ENCODE results near the gene IL37. TPM values are rescaled to one million over a fixed set of nuclear protein-coding genes. Genes with fewer than 3 reads are reported as not detected.

The IL37 gene
- total RNA-seq, 4 donors from 2014 or later, result 132 to 315 (median 147) TPM

DNA sequence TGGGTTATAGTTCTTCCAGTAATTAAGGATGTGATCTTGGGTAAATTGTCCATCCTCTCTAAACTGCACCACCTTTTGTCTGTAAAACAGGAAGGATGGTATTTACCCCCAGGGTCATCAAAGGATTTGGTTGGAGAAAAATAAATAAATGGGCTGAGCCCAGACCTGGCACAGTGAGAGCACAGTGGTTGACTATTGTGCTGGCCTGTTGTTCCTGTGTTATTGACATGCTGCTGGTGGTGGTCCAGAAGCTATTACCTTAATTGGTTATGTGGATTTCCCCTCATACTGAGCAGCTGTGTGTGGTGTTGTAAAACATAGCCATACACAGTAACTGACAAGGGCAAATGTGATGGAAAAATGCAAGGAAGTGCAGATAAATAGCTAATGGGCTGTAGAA lies 746 bp upstream of the IL37 start:
- DNase-seq (ENCODE audit: low spot score in 2 of 2), result no peak
- intact Hi-C loops (cut with DNase I; ENCODE audit: low total_unique reads), result no loop called here
- no peak overlapping the region for H3K4me3 ChIP-seq (ENCODE audit: low read depth, poor library complexity, severe bottlenecking)
- TF ChIP-seq, protein P1, sequence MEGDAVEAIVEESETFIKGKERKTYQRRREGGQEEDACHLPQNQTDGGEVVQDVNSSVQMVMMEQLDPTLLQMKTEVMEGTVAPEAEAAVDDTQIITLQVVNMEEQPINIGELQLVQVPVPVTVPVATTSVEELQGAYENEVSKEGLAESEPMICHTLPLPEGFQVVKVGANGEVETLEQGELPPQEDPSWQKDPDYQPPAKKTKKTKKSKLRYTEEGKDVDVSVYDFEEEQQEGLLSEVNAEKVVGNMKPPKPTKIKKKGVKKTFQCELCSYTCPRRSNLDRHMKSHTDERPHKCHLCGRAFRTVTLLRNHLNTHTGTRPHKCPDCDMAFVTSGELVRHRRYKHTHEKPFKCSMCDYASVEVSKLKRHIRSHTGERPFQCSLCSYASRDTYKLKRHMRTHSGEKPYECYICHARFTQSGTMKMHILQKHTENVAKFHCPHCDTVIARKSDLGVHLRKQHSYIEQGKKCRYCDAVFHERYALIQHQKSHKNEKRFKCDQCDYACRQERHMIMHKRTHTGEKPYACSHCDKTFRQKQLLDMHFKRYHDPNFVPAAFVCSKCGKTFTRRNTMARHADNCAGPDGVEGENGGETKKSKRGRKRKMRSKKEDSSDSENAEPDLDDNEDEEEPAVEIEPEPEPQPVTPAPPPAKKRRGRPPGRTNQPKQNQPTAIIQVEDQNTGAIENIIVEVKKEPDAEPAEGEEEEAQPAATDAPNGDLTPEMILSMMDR (IDR thresholded peaks at IDR 0.05), result no peak
- TF ChIP-seq POLR2A (IDR thresholded peaks at IDR 0.05), result no peak

DNA sequence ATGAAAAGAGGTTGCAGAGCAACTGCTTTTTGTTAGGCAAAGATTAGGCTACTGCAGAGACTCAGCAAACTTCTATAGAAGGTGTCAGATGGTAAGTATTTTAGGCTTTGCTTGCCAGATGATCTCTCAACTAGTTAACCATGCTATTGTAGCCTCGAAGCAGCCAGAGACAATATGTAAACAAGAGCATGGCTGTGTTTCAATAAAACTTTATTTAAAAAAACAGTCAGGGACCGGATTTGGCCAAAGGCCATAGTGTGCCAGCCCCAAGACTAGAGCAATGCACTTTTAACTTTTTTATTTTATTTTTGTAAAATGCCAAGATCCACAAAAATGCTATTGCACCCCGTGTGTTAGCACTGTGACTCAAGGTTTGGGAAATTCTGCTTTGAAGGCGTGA lies 1.4 kb downstream of the IL37 start:
- 76 to 84% methylated on average over 4 of the region's 4 CpGs for WGBS, 2 donors
- no peak for TF ChIP-seq POLR2A (IDR thresholded peaks at IDR 0.05)
- TF ChIP-seq, protein P1 (IDR thresholded peaks at IDR 0.05), result no peak
- DNase-seq (ENCODE audit: low spot score in 2 of 2), result no peak
- intact Hi-C loops (cut with DNase I; ENCODE audit: low total_unique reads), result no loop called here
- no peak overlapping the region for H3K4me3 ChIP-seq (ENCODE audit: low read depth, poor library complexity, severe bottlenecking)

DNA sequence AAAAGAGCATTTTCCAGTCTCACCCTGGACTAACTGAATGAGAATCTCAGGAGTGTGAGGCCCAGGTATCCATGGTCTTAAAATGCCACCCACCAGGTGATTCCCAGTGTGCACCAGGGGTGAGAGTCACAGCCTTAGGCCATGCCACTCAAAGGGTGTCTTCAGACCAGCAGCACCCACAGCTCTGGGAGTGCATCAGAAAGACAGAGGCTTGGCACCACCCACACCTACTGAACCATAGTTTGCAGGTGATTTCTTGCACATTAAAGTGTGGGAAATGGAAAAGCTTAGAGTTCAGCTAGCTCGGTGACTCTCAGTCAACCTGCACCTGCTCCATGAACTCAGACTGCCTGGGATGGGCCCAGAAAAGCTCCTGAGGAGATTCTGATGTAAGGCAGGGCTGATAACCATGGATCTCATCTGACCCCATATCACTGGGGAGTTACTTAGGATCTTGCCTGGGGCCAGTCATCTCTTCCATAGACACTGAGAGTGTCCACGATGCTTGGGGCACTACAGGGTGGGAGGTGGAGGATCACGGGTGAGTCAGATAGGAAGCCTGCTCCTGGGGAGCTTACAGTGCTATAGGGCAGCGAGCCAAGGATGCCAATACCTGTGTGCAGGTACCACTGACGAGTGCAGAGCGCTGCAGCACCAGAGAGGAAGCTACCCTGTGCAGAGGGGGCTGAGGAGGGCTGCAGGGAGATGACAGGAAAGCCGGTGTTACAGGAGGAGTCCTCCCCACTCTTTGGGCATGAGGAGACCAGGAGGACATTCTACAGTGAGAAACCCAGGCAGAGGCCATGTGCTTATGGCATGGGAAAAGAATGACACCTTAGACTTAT lies 4.6 kb downstream of the IL37 start:
- DNase-seq (ENCODE audit: low spot score in 2 of 2), result no peak
- intact Hi-C loops (cut with DNase I; ENCODE audit: low total_unique reads), result no loop called here
- no peak for TF ChIP-seq POLR2A (IDR thresholded peaks at IDR 0.05)
- TF ChIP-seq, protein P1 (IDR thresholded peaks at IDR 0.05), result no peak
- no peak overlapping the region for H3K4me3 ChIP-seq (ENCODE audit: low read depth, poor library complexity, severe bottlenecking)
- WGBS, 2 donors, result 67 to 73% methylated on average over 7 of the region's 7 CpGs

DNA sequence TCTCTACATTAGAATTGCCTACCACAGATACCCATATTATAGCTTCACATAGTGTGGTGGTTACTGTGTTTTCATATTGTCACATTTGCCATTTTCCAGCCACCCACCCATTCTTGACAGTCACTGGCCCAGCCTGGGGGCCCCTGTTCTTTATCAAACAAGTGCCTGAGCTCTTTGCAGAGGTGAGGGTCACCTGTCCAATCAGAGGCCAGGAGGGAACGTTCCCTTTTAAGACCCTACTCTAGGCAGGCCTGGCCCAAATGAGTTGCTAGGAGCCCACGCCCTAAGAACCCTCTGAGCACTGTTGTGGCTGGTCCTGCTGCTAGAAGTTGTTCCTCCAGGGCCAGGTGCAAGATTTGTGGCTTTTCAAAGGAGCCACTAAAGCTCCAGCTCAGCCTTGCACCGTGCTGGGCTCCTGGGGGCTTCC lies 5.2 kb downstream of the IL37 start:
- intact Hi-C loops (cut with DNase I; ENCODE audit: low total_unique reads), result no loop called here
- no peak for DNase-seq (ENCODE audit: low spot score in 2 of 2)
- TF ChIP-seq, protein P1 (IDR thresholded peaks at IDR 0.05), result no peak
- TF ChIP-seq POLR2A (IDR thresholded peaks at IDR 0.05), result no peak
- H3K4me3 ChIP-seq (ENCODE audit: low read depth, poor library complexity, severe bottlenecking), result no peak overlapping the region
- WGBS, 2 donors, result 49 to 63% methylated on average over 3 of the region's 3 CpGs

DNA sequence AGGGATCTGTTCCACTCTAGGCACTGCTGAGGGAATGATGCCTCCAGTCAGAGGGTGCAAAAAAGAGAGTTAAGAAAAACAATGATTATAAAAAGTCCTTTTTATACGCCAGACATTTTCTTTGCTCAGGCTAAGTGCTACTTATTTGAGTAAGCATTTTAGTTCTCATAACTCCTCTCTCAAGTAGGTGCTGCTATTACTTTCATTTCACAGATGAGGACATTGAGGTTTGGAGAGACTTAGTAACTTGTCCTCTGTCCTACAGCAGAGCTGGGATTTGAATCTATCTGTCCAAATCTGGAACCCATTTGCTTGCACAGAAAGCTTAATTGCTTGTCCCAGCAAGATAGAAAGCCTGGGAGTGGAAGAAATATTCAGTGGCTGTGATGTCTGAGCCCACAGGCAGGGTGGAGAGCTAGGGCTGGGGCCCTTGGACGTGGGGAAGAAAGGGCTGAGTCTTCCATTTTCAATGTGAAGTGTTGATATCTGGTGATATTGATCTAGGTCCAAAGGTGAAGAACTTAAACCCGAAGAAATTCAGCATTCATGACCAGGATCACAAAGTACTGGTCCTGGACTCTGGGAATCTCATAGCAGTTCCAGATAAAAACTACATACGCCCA lies 5.8 kb downstream of the IL37 start:
- no peak overlapping the region for H3K4me3 ChIP-seq (ENCODE audit: low read depth, poor library complexity, severe bottlenecking)
- WGBS, 2 donors, result 54 to 72% methylated on average over 4 of the region's 4 CpGs
- no peak for DNase-seq (ENCODE audit: low spot score in 2 of 2)
- intact Hi-C loops (cut with DNase I; ENCODE audit: low total_unique reads), result no loop called here
- TF ChIP-seq, protein P1 (IDR thresholded peaks at IDR 0.05), result no peak
- TF ChIP-seq POLR2A (IDR thresholded peaks at IDR 0.05), result no peak

Data from lower leg skin (tissue), 4 donors.